Fibroblast of skin of scalp (primary cell): ENCODE measurements around the gene CCL1.
"Not testable (repeated sequence)": the region's sequence is repeated elsewhere in the genome, so short reads cannot be mapped to it uniquely, and the experiment has no call there.

Experiments
- DNase-seq: peaks from one replicate; pipeline ENCODE4 v3.0.0-alpha.2; 2013

Gene CCL1

DNA sequence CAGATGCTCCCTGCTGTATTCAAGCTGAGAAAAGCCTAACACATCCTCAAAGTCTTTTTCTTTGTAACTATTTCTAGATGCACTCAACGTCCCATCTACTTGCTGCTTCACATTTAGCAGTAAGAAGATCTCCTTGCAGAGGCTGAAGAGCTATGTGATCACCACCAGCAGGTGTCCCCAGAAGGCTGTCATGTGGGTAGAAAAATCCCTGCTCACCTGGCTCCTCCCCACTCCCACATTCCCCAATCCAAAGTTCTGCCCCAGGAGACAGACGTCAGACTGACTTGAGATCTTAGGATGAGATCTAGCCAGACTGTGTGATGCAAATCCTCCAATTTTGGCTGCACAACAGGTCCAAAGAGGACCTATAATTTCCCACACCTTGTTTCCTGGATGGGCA, 5.6 kb downstream of the CCL1 start:
- no peak for DNase-seq

DNA sequence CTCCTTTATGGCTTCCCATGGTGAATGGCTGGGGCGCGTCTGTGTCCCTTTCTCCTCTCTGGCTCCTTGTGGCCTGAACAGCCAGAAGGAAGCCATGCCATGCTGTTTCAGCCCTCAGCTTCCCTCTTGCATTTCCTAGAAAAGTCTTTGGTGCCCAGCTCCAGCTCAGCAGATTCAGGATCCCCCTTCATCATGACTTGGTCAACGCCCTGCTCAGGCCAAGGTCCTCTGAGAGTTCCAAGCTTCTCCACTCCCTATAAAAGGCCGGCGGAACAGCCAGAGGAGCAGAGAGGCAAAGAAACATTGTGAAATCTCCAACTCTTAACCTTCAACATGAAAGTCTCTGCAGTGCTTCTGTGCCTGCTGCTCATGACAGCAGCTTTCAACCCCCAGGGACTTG, 6.8 kb downstream of the CCL1 start, which contains the start of gene CCL13:
Gene CCL13, plus strand, starts transcription at position 287 of the 400 bp plus-strand sequence. Its CDS starts 47 bp downstream, at position 334.
- DNase-seq = no peak

GRCh38 chr17:34354637-34355036, 8.4 kb downstream of the CCL1 start:
- DNase-seq = no peak

GRCh38 chr17:34352191-34352590, 10.8 kb downstream of the CCL1 start:
- no peak for DNase-seq

DNA sequence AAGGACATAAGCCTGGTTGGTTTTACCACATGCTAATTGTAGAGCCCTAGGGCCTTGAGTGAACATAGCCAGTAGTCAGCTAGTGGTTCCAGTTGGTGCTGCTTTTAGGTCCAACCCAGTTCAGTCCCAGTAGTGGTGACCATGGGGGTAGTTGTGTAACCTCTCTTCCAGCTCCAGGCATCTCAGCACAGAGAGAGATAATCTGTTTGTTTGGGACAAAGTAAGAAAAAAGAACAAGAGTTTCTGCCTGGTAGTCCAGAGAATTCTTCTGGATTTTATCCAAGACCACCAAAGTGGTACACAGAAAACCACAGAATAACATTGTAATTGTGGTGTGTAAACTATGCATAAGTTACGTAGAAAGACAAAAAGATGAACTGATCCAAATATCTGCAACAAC, 11.9 kb downstream of the CCL1 start:
- DNase-seq = no peak

GRCh38 chr17:34349751-34350150, 13.3 kb downstream of the CCL1 start:
- DNase-seq = no peak

DNA sequence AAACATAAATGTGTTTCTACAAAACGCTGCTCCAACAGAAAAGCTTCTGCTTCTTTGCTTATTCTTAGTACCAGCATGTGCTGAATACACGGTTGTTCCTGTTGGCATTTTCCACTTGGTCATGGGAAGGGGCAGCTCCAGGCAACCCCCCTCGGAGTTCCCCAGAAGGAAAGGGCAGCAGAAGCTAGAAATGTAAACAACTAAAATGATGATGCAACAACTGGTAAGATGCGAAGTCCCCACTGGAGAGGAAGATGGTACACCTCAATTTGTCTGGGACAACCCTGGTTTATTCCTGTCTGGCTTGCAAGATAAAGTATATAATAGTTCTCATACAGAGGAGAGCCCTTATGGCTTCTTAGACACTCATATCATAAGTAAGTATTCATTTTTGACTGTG, 16.0 kb downstream of the CCL1 start:
- peak; percentile 6 for DNase-seq

- DNase-seq = no peak
Measured at GRCh38 chr17:34341916-34342315, 21.1 kb downstream of the CCL1 start.

DNA sequence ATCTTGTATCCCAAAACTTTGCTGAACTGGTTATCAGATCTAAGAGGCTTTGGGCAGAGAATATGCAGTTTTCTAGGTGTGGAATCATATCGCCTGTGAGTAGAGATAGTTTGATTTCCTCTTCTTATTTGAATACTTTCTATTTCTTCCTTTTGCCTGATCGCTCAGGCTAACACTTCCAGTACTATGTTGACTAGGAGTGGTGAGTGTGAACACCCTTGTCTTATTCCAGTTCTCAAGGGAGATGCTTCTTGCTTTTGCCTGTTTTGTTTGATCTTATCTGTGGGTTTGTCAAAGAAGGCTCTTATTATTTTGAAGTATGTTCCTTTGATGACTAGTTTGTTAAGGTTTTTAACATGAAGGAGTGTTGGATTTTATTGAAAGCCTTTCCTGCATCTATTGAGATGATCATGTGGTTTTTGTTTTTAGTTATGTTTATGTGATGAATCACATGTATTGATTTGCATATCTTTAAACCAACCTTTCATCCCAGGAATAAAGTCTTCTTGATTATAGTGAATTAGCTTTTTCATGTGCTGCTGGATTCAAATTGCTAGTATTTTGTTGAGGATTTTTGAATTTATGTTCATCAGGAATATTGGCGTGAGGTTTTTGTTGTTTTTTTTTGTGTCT, 23.8 kb downstream of the CCL1 start:
- DNase-seq = no peak

- DNase-seq = no peak
Measured at GRCh38 chr17:34337701-34338100, 25.3 kb downstream of the CCL1 start.

DNA sequence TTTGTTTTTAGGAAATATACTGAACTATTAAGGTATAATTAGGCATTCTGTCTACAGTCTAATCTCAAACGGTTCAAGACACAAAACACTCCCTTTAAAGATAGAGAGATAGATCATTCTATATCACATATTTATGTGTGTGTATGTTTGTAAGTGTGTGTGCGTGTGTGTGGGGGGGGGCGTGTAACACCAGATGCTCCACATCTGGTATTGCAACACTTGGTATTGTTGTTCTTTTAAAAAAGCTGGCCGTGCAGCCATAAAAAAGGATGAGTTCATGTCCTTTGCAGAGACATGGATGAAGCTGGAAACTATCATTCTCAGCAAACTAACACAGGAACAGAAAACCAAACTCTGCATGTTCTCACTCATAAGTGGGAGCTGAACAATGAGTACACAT, 35.5 kb downstream of the CCL1 start:
- DNase-seq = not testable (repeated sequence)

GRCh38 chr17:34321964-34322363, 41.1 kb downstream of the CCL1 start:
- no peak for DNase-seq

- no peak for DNase-seq
Measured at GRCh38 chr17:34319039-34319483, 44.0 kb downstream of the CCL1 start, which contains the start of gene CCL8. CCL8 (plus strand) TSS chr17:34319435; CDS start chr17:34319502, 67 bp downstream.

- no peak for DNase-seq
Measured at GRCh38 chr17:34318474-34318873, 44.6 kb downstream of the CCL1 start.

GRCh38 chr17:34314279-34314678, 48.8 kb downstream of the CCL1 start:
- peak; percentile 68 for DNase-seq

DNA sequence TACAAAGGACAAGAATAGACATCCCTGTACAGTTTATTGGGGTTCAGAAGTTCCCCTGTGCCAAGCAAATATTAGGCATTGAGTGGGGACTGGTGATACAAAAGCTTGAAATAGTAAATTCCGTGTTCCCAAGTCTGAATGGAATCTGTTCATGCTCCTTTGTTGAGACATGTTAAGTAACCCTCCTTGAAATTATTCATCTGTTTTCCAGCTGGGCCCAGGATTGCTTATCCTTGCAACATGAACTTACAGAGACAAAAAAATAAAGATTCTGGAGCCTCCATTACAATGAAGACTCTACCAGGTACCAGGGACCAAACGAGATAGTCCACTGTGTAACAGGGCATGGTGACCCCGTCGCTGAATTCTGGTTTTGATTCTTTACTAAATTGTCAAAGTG, 49.9 kb downstream of the CCL1 start:
- peak; percentile 23 for DNase-seq

- DNase-seq = peak; percentile 77
Measured at GRCh38 chr17:34312080-34312479, 51.0 kb downstream of the CCL1 start.

- no peak for DNase-seq
Measured at GRCh38 chr17:34311291-34311690, 51.7 kb downstream of the CCL1 start.
